AG09319 (cell line): ENCODE data around the gene S100A3.

Source experiments
- DNase-seq: peaks from one replicate; pipeline ENCODE4 v3.0.0-alpha.2; 2010; ENCODE audit warnings: low read depth; ENCODE audit errors: extremely low read depth
- TF ChIP-seq, protein P1 (sequence below): IDR thresholded peaks from 2 replicates; pipeline ENCODE4 v1.5.1; 2011; ENCODE audit warnings: low read depth, mild to moderate bottlenecking, inconsistent platforms, low read length, moderate library complexity

Gene S100A3

GRCh38 chr1:153515504-153516394 is 33.3 kb downstream of the S100A3 start:
- no peak for DNase-seq

GRCh38 chr1:153513666-153514065 is 35.4 kb downstream of the S100A3 start:
- no peak for DNase-seq
- TF ChIP-seq, protein P1, sequence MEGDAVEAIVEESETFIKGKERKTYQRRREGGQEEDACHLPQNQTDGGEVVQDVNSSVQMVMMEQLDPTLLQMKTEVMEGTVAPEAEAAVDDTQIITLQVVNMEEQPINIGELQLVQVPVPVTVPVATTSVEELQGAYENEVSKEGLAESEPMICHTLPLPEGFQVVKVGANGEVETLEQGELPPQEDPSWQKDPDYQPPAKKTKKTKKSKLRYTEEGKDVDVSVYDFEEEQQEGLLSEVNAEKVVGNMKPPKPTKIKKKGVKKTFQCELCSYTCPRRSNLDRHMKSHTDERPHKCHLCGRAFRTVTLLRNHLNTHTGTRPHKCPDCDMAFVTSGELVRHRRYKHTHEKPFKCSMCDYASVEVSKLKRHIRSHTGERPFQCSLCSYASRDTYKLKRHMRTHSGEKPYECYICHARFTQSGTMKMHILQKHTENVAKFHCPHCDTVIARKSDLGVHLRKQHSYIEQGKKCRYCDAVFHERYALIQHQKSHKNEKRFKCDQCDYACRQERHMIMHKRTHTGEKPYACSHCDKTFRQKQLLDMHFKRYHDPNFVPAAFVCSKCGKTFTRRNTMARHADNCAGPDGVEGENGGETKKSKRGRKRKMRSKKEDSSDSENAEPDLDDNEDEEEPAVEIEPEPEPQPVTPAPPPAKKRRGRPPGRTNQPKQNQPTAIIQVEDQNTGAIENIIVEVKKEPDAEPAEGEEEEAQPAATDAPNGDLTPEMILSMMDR: no peak

More at GRCh38 chr1:153515504-153516394, 33.3 kb downstream of the S100A3 start:
- TF ChIP-seq, protein P1: no peak

- no peak for DNase-seq
These were observed 36.0 kb downstream of the S100A3 start for GRCh38 chr1:153513023-153513422.

DNA sequence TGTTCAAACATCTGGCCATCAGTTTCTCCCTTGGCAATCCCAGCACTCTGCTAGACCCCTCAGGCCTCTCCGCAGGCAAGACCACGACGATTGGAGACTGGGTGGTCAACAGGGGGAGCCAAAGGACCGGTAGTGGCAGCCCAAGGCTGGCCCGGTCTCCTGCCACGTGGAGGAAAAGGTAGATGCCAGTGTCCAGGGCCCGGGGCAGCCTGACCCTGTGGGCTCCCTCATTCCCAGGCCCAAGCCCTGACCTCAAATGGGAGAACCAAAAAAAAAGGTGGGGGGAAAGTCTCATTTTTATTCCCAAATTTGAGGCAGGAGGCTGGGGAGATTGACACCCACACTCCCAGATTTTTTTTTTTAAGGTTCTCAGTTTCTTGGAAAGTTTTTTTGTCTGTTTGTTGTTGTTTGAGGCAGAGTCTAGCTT is 38.1 kb downstream of the S100A3 start:
- TF ChIP-seq, protein P1: peak; percentile 96
- no peak for DNase-seq

More at GRCh38 chr1:153513023-153513422, 36.0 kb downstream of the S100A3 start:
- TF ChIP-seq, protein P1: no peak

GRCh38 chr1:153509729-153510354 is 39.2 kb downstream of the S100A3 start:
- TF ChIP-seq, protein P1: peak; percentile 64
- no peak for DNase-seq

DNA sequence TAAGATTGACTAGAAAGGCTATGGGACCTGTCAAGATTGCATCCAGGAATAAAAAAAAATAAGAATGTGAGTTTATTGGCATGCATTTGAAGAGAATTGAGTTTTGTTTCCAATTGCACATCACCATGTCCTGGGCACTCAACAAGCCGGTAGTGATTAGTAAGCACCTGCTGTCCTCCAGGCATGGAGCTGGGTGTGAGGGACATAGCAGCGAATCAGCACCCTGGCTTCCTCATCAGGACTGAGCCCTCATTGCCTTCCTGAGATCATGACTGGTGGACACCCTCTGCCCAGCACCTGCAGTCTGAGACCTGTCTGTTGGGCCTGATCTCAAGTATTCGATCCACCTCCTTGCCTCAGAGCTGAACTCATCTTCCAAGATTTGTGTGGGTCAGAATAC is 40.0 kb downstream of the S100A3 start:
- TF ChIP-seq, protein P1: no peak
- DNase-seq: no peak

- TF ChIP-seq, protein P1: no peak
- no peak for DNase-seq
These were observed 41.0 kb downstream of the S100A3 start for GRCh38 chr1:153507926-153508583.
